PC-3 (cell line): ENCODE measurements around the gene MINK1. TPM values are rescaled to one million over a fixed set of nuclear protein-coding genes. Genes with fewer than 3 reads are reported as not detected.

Source experiments
- ATAC-seq: fragments of 200-7000 bp; cut with Tn5 transposase; 2 replicates; pipeline ENCODE4 v1.9.1; 2020; ENCODE audit warnings: mild to moderate bottlenecking, moderate library complexity
- BruUV-seq: library from RNA; stranded (reverse); fragments of 400-500 nt; replicated peaks from 2 replicates; lab custom pipeline; 2021; lab: Mats Ljungman, UMichigan
- CTCF ChIA-PET: fragments of 300-600 bp; sonication (Branson Sonifier 250); formaldehyde crosslinking; loops from one replicate; lab custom pipeline; 2022; ENCODE audit warnings: antibody characterized with exemption; lab: Charles Lee
- POLR2A ChIA-PET: fragments of 300-600 bp; sonication (Branson Sonifier 250); formaldehyde crosslinking; loops from one replicate; lab custom pipeline; 2022; ENCODE audit warnings: antibody characterized with exemption; ENCODE audit not compliant: unreplicated experiment; lab: Charles Lee
- DNase-seq: peaks from one replicate; pipeline ENCODE4 v3.0.0-alpha.2; 2015
- H2AFZ ChIP-seq: fragments of 300-600 bp; sonication (generic); 2 replicates; pipeline ENCODE4 v1.6.0; 2016; ENCODE audit warnings: antibody characterized with exemption, low read length
- H3F3A ChIP-seq: fragments of 300-600 bp; sonication (generic); one replicate; pipeline ENCODE4 v1.6.0; 2017; ENCODE audit warnings: antibody characterized with exemption, low read length, control low read depth, mild to moderate bottlenecking; ENCODE audit not compliant: unreplicated experiment
- H3K27ac ChIP-seq: fragments of 300-600 bp; sonication (generic); 2 replicates; pipeline ENCODE4 v1.5.1; 2016; ENCODE audit warnings: mild to moderate bottlenecking, low read length
- H3K27me3 ChIP-seq: fragments of 300-600 bp; sonication (generic); 2 replicates; pipeline ENCODE4 v1.6.1; 2016; ENCODE audit warnings: low read length, mixed read lengths
- H3K36me3 ChIP-seq: fragments of 300-600 bp; sonication (generic); 2 replicates; pipeline ENCODE4 v1.6.1; 2016; ENCODE audit warnings: low read depth, mixed run types, low read length, mixed read lengths
- H3K4me1 ChIP-seq: fragments of 300-600 bp; sonication (generic); 2 replicates; pipeline ENCODE4 v1.5.1; 2016; ENCODE audit warnings: low read length; ENCODE audit not compliant: insufficient read depth
- H3K4me2 ChIP-seq: fragments of 300-600 bp; sonication (generic); 2 replicates; pipeline ENCODE4 v1.6.0; 2016; ENCODE audit warnings: low read length
- H3K4me3 ChIP-seq: fragments of 300-600 bp; sonication (generic); 2 replicates; pipeline ENCODE4 v1.5.1; 2016; ENCODE audit warnings: mild to moderate bottlenecking, low read length, mixed read lengths
- H3K79me2 ChIP-seq: fragments of 300-600 bp; sonication (generic); 2 replicates; pipeline ENCODE4 v1.6.1; 2017; ENCODE audit warnings: low read length, mixed read lengths
- H3K9ac ChIP-seq: fragments of 300-600 bp; sonication (generic); 2 replicates; pipeline ENCODE4 v1.6.0; 2016; ENCODE audit warnings: mild to moderate bottlenecking, low read length
- H3K9me2 ChIP-seq: fragments of 300-600 bp; sonication (generic); replicated peaks from 2 replicates; pipeline ENCODE4 v1.6.1; 2016; ENCODE audit warnings: mixed run types, low read length, mixed read lengths
- H3K9me3 ChIP-seq: fragments of 300-600 bp; sonication (generic); 2 replicates; pipeline ENCODE4 v1.6.1; 2016; ENCODE audit warnings: low read length, mixed read lengths
- H4K20me1 ChIP-seq: fragments of 300-600 bp; sonication (generic); 2 replicates; pipeline ENCODE4 v1.6.1; 2016; ENCODE audit warnings: low read length, mixed read lengths
- CTCF ChIP-seq: fragments of 300-600 bp; sonication (generic); conservative IDR thresholded peaks from 2 replicates; pipeline ENCODE4 v1.5.1; 2017; ENCODE audit warnings: antibody characterized with exemption, low read depth, mild to moderate bottlenecking, low read length
- EZH2 ChIP-seq: fragments of 300-600 bp; sonication (generic); IDR thresholded peaks from one replicate; pipeline ENCODE4 v1.6.1; 2017; ENCODE audit warnings: antibody characterized with exemption, mild to moderate bottlenecking, low read length; ENCODE audit not compliant: unreplicated experiment
- EZH2phosphoT487 ChIP-seq: fragments of 300-600 bp; sonication (generic); IDR thresholded peaks from 2 replicates; pipeline ENCODE4 v1.6.1; 2018; ENCODE audit warnings: mild to moderate bottlenecking, antibody characterized with exemption, low read length, borderline replicate concordance
- intact Hi-C: fragments of 100-400 bp; cut with micrococcal nuclease; formaldehyde crosslinking; loops from 2 replicates; pipeline ENCODE4 v1.9.0; 2023
- total RNA-seq: library from RNA; depleted of rRNA; stranded (reverse); fragments of >200 nt; gene quantifications from 2 replicates; pipeline ENCODE4 v1.2.3, GENCODE V29; 2014

MINK1 gene
- total RNA-seq, 1 experiment from 2014 or later: 44.5 TPM

DNA sequence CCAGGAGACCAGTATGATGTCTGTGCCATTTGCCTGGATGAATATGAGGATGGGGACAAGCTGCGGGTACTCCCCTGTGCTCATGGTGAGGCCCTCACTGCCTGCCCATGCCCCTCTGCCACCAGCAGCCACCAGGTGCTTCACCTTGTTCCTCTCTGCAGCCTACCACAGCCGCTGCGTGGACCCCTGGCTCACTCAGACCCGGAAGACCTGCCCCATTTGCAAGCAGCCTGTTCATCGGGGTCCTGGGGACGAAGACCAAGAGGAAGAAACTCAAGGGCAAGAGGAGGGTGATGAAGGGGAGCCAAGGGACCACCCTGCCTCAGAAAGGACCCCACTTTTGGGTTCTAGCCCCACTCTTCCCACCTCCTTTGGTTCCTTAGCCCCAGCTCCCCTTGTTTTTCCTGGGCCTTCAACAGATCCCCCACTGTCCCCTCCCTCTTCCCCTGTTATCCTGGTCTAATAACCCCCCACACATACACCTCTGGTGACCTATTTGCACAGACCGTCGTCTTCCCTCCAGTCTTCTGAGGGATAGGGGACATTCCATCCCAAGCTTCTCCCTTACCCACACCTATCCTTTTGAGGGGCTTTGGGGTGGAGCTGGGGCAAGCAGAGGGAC is 111.5 kb downstream of the MINK1 start:
- intact Hi-C loops: loop anchor here (5.0 kb wide), 1 partner anchor 37 kb away; no protein-coding TSS in a partner anchor
- BruUV-seq: no TSS peak
- H2AFZ ChIP-seq: no peak overlapping the region
- H3K36me3 ChIP-seq: peaks cover 28% of the 10 kb centered on the region
- CTCF ChIA-PET: no interaction called here
- DNase-seq (no peak), ATAC-seq (no peak)
- H3K27me3 ChIP-seq: no peaks in the 10 kb centered on the region
- TF ChIP-seq CTCF (no peak), EZH2 (no peak), EZH2phosphoT487 (no peak)
- peaks cover 29% of the 10 kb centered on the region for H3K4me1 ChIP-seq
- peak overlapping the region; percentile 70 for H3K4me2 ChIP-seq
- POLR2A ChIA-PET: no interaction called here
- peak overlapping the region; percentile 43; the same call in 1 of the 2 replicates for H3K4me3 ChIP-seq
- no peaks in the 10 kb centered on the region for H3K9me2 ChIP-seq
- no peaks in the 10 kb centered on the region for H3F3A ChIP-seq
- peak overlapping the region; percentile 18; the same call in 1 of the 2 replicates for H3K9ac ChIP-seq
- H4K20me1 ChIP-seq: peaks cover 26% of the 10 kb centered on the region
- H3K79me2 ChIP-seq: peaks cover 82% of the 10 kb centered on the region
- H3K9me3 ChIP-seq: no peaks in the 10 kb centered on the region
- H3K27ac ChIP-seq: peak overlapping the region; percentile 74

GRCh38 chr17:4945176-4945943 is 112.2 kb downstream of the MINK1 start:
- H3K4me1 ChIP-seq: peaks cover 32% of the 10 kb centered on the region
- intact Hi-C loops: no loop called here

More at GRCh38 chr17:4945176-4945943, 112.2 kb downstream of the MINK1 start:
- Histone ChIP-seq H2AFZ (no peak overlapping the region), H3F3A (no peaks in the 10 kb centered on the region), H3K4me2 (peak overlapping the region; percentile 98), H3K79me2 (peaks cover 82% of the 10 kb centered on the region), H3K9me3 (no peaks in the 10 kb centered on the region), H3K9me2 (no peaks in the 10 kb centered on the region), H3K27me3 (no peaks in the 10 kb centered on the region), H3K27ac (peak overlapping the region; percentile 74), H3K9ac (peak overlapping the region; percentile 36; the same call in 1 of the 2 replicates), H4K20me1 (peaks cover 26% of the 10 kb centered on the region), H3K36me3 (peaks cover 28% of the 10 kb centered on the region), H3K4me3 (peak overlapping the region; percentile 90)
- CTCF ChIA-PET: no interaction called here
- peak; percentile 27 for ATAC-seq
- peak; percentile 93 for DNase-seq
- POLR2A ChIA-PET: interaction anchor here (0.5 to 0.6 kb wide), 2 partner anchors 18 to 21 kb away, joined by 3 read pairs; no protein-coding TSS in a partner anchor
- TF ChIP-seq EZH2: no peak
- no peak for TF ChIP-seq EZH2phosphoT487
- TF ChIP-seq CTCF: no peak
- BruUV-seq: no TSS peak
